Measurements from ENCODE around the gene MBTPS1.

The MBTPS1 gene

DNA sequence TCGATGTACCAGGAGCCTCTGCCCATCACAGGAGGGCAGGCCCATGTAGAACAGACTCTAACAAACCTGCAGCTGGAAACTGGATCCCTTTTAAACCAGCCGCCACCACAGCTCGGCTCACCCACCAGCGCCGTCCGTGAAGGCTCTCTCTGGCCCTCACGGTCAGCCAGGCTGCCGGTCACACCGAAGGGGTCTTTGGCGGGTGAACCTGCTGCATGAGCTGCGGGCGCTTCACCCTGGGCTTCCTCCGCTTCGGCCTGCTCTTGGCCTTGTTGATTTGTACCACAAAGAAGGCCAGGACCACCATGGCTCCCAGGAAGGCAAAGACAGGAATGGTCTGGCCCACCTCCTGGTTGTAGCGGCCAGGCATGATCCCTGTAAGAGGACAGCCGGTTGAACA is 62.5 kb downstream of the MBTPS1 start:
- FAIRE-seq, result no peak
- no peak for TF ChIP-seq TAF1 (IDR thresholded peaks at IDR 0.05; ENCODE audit: low read depth, low read length)
- no peak for TF ChIP-seq PAX5 (IDR thresholded peaks at IDR 0.05; ENCODE audit: insufficient read depth, low read length, severe bottlenecking)
- no peak for TF ChIP-seq POLR2A (IDR thresholded peaks at IDR 0.05; ENCODE audit: low read depth, low read length)
- no peak for TF ChIP-seq SPI1 (IDR thresholded peaks at IDR 0.05; ENCODE audit: low read depth, low read length)
- no peak for TF ChIP-seq POU2F2 (IDR thresholded peaks at IDR 0.05; ENCODE audit: low read depth, low read length)
- no peak for TF ChIP-seq POLR2AphosphoS5 (IDR thresholded peaks at IDR 0.05; ENCODE audit: low read depth, low read length)
- DNase-seq (ENCODE audit: insufficient read length, low spot score), result no peak

DNA sequence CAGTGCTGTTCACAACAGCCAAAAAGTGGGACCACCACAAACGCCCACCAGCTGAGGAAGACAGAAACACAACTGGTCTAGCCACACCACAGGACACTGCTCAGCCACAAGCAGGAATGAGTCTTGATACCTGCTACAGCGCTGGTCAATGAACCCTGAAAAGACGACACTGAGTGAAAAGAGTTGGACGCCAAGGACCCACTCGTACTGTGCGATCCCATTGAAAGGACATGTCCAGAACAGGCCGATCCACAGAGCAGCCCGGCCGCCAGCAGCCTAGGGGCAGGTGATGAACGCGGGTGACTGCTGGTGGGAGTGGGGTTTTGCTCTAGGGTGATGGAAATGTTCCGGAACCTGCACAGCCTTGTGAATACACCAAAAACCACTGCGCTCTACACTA is 63.5 kb downstream of the MBTPS1 start:
- FAIRE-seq (no peak), DNase-seq (ENCODE audit: insufficient read length, low spot score) (no peak)
- no peak for TF ChIP-seq POLR2A (IDR thresholded peaks at IDR 0.05; ENCODE audit: low read depth, low read length)
- no peak for TF ChIP-seq PAX5 (IDR thresholded peaks at IDR 0.05; ENCODE audit: insufficient read depth, low read length, severe bottlenecking)
- TF ChIP-seq SPI1 (IDR thresholded peaks at IDR 0.05; ENCODE audit: low read depth, low read length), result no peak
- no peak for TF ChIP-seq POLR2AphosphoS5 (IDR thresholded peaks at IDR 0.05; ENCODE audit: low read depth, low read length)
- TF ChIP-seq POU2F2 (IDR thresholded peaks at IDR 0.05; ENCODE audit: low read depth, low read length), result no peak
- TF ChIP-seq TAF1 (IDR thresholded peaks at IDR 0.05; ENCODE audit: low read depth, low read length), result no peak

DNA sequence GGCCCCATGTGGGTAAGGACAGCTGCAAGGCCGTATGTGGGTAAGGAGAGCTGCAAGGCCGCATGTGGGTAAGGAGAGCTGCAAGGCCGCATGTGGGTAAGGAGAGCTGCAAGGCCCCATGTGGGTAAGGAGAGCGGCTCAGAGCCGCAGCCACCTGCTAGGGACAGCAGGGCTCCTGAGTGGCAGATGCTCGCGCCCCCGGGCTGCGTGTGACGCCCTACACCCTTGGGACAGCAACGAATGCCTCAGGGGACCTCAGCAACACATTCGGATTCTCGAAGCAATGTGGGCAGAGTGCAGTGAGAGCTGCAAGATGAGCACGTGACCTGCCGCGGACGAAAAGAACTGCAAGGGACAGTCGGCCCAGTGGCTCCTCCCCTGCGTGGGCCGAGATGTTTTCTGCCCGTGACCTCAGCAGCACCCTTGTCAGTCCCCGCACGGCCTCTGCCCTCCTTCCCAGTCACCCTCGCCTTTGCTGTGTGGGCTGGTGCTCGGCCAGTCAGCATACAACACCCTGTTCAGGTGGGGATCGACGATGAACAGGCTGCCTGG is 64.6 kb downstream of the MBTPS1 start:
- TF ChIP-seq POLR2AphosphoS5 (IDR thresholded peaks at IDR 0.05; ENCODE audit: low read depth, low read length) (no peak), SPI1 (IDR thresholded peaks at IDR 0.05; ENCODE audit: low read depth, low read length) (no peak), POLR2A (IDR thresholded peaks at IDR 0.05; ENCODE audit: low read depth, low read length) (no peak), POU2F2 (IDR thresholded peaks at IDR 0.05; ENCODE audit: low read depth, low read length) (no peak), PAX5 (IDR thresholded peaks at IDR 0.05; ENCODE audit: insufficient read depth, low read length, severe bottlenecking) (no peak)
- DNase-seq (ENCODE audit: insufficient read length, low spot score), result no peak
- no peak for FAIRE-seq

DNA sequence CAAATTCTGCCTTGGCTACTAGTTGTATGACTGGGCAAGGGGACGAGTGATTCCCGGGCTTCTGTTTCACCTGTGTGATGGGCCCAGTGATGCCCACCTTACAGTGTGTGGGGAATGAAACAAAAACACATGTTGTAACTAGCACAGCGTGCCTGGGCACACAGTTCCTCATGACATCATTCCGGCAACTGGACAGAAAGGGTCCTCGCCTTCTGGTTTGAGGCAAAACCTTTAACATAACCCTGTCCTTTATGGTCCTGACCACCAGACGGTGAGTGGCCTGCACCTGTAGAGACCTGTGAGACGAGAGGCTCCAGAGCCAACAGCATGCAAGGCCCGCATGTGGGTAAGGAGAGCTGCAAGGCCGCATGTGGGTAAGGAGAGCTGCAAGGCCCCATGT is 66.4 kb downstream of the MBTPS1 start:
- no peak for TF ChIP-seq SPI1 (IDR thresholded peaks at IDR 0.05; ENCODE audit: low read depth, low read length)
- no peak for TF ChIP-seq POLR2A (IDR thresholded peaks at IDR 0.05; ENCODE audit: low read depth, low read length)
- TF ChIP-seq PAX5 (IDR thresholded peaks at IDR 0.05; ENCODE audit: insufficient read depth, low read length, severe bottlenecking), result no peak
- TF ChIP-seq POU2F2 (IDR thresholded peaks at IDR 0.05; ENCODE audit: low read depth, low read length), result no peak
- TF ChIP-seq TAF1 (IDR thresholded peaks at IDR 0.05; ENCODE audit: low read depth, low read length), result no peak
- no peak for TF ChIP-seq POLR2AphosphoS5 (IDR thresholded peaks at IDR 0.05; ENCODE audit: low read depth, low read length)
- no peak for FAIRE-seq
- DNase-seq (ENCODE audit: insufficient read length, low spot score), result no peak

DNA sequence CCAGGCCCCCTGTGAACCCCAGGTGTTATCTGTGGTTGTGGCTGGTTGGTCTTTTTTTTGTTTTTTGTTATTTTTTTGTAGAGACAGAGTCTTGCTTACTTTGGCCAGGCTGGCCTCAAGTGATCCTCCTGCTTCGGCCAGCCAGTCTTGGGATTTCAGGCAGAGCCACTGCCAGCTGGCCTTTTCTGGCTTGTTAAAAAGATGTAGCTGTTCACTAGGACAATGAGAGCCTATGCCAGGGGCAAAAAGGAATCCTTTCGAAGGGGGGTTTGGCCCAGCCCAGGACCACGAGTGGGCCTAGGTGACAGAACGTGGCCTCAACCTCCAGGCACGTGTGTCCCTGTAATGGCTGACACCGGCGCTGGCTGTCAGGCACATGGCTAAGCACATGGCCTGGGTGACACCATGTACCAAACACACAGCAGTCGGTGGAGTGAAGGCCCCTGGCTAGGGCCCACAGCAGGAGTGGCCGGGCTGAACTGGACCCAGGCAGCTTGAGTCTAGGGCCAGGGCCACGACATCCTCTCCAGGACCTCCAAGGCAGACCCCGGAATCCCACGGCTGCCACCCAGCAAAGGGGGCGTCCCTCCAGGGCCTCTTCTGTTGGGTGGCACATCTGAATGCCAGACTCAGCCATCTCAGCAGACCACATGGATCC is 67.2 kb downstream of the MBTPS1 start:
- FAIRE-seq (no peak), DNase-seq (ENCODE audit: insufficient read length, low spot score) (no peak)
- TF ChIP-seq POLR2AphosphoS5 (IDR thresholded peaks at IDR 0.05; ENCODE audit: low read depth, low read length) (no peak), POU2F2 (IDR thresholded peaks at IDR 0.05; ENCODE audit: low read depth, low read length) (no peak), SPI1 (IDR thresholded peaks at IDR 0.05; ENCODE audit: low read depth, low read length) (no peak), TAF1 (IDR thresholded peaks at IDR 0.05; ENCODE audit: low read depth, low read length) (no peak), PAX5 (IDR thresholded peaks at IDR 0.05; ENCODE audit: insufficient read depth, low read length, severe bottlenecking) (no peak), POLR2A (IDR thresholded peaks at IDR 0.05; ENCODE audit: low read depth, low read length) (no peak)

DNA sequence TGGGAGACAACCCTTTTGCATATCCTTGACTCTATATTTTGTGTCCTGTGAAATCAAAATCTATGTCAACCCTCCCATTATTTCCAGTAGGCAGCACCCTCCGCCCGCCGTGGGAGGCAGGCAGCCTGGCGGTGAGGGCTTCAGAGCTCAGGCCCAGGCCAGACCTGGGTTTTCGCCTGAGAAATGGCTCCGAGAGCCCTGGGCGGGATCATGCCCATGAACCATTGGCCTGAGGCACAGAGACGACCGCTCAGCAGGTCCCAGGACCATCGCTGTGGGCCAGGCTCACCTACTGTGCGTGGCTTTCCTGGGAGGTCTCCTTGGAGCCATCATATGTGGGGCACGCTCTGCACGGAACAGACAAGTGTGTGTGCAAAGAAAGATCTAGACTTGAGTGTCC is 67.9 kb downstream of the MBTPS1 start:
- TF ChIP-seq TAF1 (IDR thresholded peaks at IDR 0.05; ENCODE audit: low read depth, low read length) (no peak), POLR2AphosphoS5 (IDR thresholded peaks at IDR 0.05; ENCODE audit: low read depth, low read length) (no peak)
- no peak for FAIRE-seq
- no peak for DNase-seq (ENCODE audit: insufficient read length, low spot score)

DNA sequence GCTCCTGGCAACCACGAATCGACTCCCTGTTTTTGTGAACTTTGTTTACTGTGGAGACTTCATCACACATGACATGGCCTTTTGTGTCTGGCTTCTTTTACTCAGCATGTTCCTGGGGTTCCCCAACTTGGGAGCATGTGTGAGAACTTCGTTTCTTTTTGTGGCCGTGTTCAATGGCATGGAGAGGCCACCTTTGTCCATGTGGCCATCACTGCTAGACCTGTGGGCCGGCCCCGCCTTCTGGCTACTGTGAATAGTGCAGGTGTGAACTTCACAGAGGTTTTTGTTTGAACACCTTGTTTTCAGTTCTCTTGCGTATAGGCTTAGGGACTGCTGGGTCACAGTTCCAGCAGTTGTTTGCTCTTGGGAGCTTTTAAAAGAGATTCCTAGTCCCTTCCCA is 68.5 kb downstream of the MBTPS1 start:
- no peak for DNase-seq (ENCODE audit: insufficient read length, low spot score)
- TF ChIP-seq TAF1 (IDR thresholded peaks at IDR 0.05; ENCODE audit: low read depth, low read length), result no peak
- no peak for FAIRE-seq

DNA sequence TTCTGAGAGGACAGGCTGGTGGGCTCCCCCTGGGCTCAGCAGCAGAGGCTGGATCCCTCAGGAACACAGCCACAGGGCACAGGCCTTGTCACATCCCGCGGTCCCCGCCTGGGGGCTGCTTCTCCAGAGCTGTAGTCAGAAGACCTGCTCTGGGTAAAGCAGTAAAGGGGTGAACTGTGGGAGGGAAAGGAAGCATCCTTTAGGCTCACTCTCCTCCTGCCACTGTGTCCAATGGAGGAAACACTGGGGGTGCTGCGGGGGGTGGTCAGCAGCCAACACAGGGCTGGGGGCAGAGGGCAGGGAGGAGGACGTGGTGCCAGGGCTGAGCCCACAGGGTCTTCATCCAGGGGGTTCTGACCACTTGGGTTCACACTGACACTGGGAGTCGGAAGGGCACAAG is 69.1 kb downstream of the MBTPS1 start:
- no peak for FAIRE-seq
- TF ChIP-seq POU2F2 (IDR thresholded peaks at IDR 0.05; ENCODE audit: low read depth, low read length) (no peak), PAX5 (IDR thresholded peaks at IDR 0.05; ENCODE audit: insufficient read depth, low read length, severe bottlenecking) (no peak), POLR2A (IDR thresholded peaks at IDR 0.05; ENCODE audit: low read depth, low read length) (no peak), POLR2AphosphoS5 (IDR thresholded peaks at IDR 0.05; ENCODE audit: low read depth, low read length) (no peak), TAF1 (IDR thresholded peaks at IDR 0.05; ENCODE audit: low read depth, low read length) (no peak), SPI1 (IDR thresholded peaks at IDR 0.05; ENCODE audit: low read depth, low read length) (no peak)
- DNase-seq (ENCODE audit: insufficient read length, low spot score), result no peak

DNA sequence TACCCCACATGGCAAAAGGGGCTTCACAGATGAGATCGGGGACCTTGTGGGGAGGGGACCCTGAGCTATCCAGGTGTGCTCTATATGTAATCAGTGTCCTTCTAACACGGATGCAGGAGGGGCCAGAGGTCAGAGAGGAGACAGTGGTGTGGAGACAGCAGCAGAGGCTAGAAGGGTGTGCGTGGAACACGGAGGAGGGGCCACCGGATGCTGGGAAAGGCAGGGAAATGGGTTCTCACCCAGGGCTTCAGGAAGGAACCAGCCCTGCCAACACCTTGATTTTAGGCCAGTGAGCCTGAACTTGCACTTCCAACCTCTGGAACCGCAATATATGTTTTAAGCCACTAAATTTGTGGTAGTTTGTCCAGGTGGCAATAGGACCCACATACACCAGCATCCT is 69.5 kb downstream of the MBTPS1 start:
- DNase-seq (ENCODE audit: insufficient read length, low spot score) (no peak), FAIRE-seq (no peak)
- TF ChIP-seq POLR2A (IDR thresholded peaks at IDR 0.05; ENCODE audit: low read depth, low read length) (no peak), PAX5 (IDR thresholded peaks at IDR 0.05; ENCODE audit: insufficient read depth, low read length, severe bottlenecking) (no peak), TAF1 (IDR thresholded peaks at IDR 0.05; ENCODE audit: low read depth, low read length) (no peak), SPI1 (IDR thresholded peaks at IDR 0.05; ENCODE audit: low read depth, low read length) (no peak), POLR2AphosphoS5 (IDR thresholded peaks at IDR 0.05; ENCODE audit: low read depth, low read length) (no peak), POU2F2 (IDR thresholded peaks at IDR 0.05; ENCODE audit: low read depth, low read length) (no peak)

DNA sequence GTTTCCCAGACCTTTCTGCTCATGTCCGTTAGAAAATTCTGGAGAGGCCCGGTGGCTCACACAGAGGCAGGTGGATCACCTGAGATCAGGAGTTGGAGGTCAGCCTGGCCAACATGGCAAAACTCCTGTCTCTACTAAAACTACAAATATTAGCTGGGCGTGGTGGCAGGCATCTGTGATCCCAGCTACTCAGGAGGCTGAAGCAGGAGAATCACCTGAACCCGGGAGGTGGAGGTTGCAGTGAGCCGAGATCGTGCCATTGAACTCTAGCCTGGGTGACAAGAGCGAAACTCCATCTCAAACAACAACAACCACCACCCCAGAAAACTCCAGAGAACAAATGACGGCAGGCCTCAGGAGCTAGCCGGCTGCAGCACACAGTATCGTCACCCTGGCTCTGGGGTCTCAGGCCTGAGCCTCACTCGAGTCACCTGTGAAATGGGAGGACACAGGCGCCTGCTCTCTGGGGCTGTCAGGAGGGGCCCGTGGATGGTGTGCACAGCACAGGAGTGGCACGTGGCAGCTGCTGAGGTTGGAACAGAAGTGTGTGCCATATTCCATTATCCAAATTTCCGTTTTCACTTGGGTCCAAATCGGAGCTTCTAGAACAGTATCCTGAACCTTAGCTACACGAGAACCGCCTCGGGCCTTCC is 70.8 kb downstream of the MBTPS1 start:
- FAIRE-seq, result no peak
- DNase-seq (ENCODE audit: insufficient read length, low spot score), result no peak
- TF ChIP-seq POLR2A (IDR thresholded peaks at IDR 0.05; ENCODE audit: low read depth, low read length) (no peak), PAX5 (IDR thresholded peaks at IDR 0.05; ENCODE audit: insufficient read depth, low read length, severe bottlenecking) (no peak), TAF1 (IDR thresholded peaks at IDR 0.05; ENCODE audit: low read depth, low read length) (no peak), POLR2AphosphoS5 (IDR thresholded peaks at IDR 0.05; ENCODE audit: low read depth, low read length) (no peak), POU2F2 (IDR thresholded peaks at IDR 0.05; ENCODE audit: low read depth, low read length) (no peak), SPI1 (IDR thresholded peaks at IDR 0.05; ENCODE audit: low read depth, low read length) (no peak)

Measured in GM12891 (cell line).